Posterior cingulate gyrus (tissue), 11 donors: ENCODE data around the gene PYGB.
A peak's percentile ranks its signal among the peaks of the same experiment; 100 is the strongest.
"Not testable (repeated sequence)": the region's sequence is repeated elsewhere in the genome, so short reads cannot be mapped to it uniquely, and the experiment has no call there.

Source experiments
- DNase-seq, 10 donors: peaks; one replicate each; pipeline versions ENCODE4 v3.0.0 to v3.0.0-alpha.2; 2020 to 2021; ENCODE audit warnings: mixed read lengths in 3 of 10
- intact Hi-C: fragments of 100-400 bp; cut with DNase I; formaldehyde crosslinking; loops from one replicate; pipeline ENCODE4 v1.15.1; 2023

PYGB gene

GRCh38 chr20:25318471-25319240, 70.8 kb downstream of the PYGB start:
- intact Hi-C loops: no loop called here
- peak in 3 of 10 donors; percentile 72 to 83 (median 76) for DNase-seq

- DNase-seq: peak in 2 of 10 donors; percentile 70 to 87
- intact Hi-C loops: no loop called here
Observed at GRCh38 chr20:25319241-25320034, 71.6 kb downstream of the PYGB start.

DNA sequence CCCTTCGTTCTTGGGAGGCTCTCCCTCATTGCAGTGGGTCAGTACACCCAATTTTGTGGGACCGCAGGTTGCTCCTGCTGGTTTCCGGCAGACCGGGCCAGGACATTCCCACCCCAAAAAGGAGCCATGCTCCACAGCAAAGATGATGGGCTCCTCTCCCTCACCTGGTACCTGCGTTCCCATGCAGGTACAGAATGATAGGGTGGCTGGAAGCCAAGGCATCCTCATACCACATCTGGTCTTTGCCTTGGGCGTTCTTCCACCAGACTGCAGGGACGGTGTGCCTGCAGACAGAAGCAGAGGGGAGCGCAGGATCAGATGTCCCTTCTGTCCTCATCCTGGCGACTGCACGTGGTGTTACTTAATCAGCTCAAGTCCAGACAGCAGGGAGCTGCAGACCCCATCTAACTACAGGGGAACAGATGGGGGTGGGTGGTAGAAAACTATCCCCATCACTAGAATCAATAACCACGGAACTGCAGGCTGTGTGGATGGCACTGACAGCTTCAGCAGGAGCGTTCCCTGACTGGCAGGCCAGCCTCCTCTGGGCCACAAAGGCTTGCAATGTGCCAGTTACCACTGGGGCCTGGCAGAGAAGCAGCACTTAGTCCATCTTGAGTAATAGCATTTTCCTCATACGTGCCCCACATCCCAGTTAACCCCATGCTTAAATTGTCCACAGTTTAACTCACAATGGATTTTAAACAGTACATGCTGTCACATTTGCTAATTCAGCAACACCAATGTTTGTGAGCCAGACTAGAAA, 72.3 kb downstream of the PYGB start:
- peak in 3 of 10 donors; percentile 59 to 85 (median 59) for DNase-seq
- intact Hi-C loops: no loop called here

DNA sequence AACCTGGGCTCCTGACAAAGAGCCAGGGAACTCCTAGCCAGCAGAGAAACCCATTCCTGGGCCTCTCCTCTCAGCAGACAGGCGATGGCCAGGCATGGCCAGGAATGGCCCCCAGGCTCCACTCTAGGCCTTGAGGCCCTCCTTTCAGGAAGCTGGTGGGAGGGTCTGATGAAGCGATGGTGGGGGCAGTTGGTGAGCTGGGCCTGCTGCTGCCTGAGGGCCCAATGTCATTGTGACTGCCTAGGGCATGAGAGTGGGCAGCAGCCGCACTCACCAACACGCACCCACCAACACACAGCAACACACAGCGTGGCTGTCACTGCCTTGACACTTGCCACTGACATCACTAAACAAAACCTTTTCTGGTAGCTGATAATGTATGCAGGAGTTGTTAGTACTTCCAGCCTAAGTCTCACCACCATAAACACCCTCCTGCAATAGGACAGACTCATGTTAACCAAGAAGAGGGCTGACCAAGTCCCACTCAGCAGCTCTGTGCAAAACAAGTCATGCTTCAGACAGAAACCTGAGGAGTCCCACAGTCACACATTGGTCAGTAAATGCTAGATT, 73.5 kb downstream of the PYGB start:
- DNase-seq: peak in 3 of 10 donors; percentile 11 to 72 (median 55)
- intact Hi-C loops: no loop called here

DNA sequence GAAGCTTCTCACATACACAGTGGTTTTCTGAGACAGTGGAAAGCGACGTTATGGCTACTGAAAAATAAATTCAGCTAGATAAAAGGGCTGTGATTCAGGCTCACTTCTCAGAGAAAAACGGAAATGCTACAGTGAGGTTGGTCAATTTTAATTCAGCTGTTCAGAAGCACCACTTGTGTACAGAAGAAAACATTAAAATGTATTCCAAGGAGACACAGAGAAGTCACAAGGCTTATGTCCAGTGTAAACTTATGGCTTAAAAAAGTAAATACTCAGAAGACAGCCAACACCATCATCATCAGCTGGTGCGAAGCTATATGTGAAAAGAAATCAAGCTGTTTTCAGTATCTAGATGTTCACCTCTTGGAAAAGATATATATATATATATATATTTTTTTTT, 74.1 kb downstream of the PYGB start:
- intact Hi-C loops: no loop called here

GRCh38 chr20:25323496-25324246, 75.8 kb downstream of the PYGB start:
- DNase-seq: no peak
- intact Hi-C loops: no loop called here

More for the DNA sequence above, 74.1 kb downstream of the PYGB start:
- DNase-seq: no peak

DNA sequence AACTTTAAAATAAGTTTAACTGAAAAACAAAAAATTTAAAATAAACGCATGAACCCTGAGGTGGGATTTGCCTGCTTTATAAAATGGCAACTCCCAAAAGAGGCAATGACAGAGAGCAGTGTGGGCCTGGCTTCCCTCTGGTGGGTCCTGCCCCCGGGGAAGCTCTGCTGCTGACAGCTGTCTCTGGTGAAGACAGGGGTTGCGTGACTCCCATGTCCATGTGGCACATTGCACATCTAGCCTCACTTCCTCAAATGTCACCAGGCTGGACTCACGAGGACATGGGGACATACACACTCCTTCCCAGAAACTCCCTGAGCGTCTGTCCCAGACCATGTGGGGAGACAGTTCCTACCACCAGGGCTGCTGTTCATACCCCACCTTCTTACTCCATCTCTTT, 76.5 kb downstream of the PYGB start:
- peak in 2 of 10 donors; percentile 35 to 83 for DNase-seq
- intact Hi-C loops: no loop called here

DNA sequence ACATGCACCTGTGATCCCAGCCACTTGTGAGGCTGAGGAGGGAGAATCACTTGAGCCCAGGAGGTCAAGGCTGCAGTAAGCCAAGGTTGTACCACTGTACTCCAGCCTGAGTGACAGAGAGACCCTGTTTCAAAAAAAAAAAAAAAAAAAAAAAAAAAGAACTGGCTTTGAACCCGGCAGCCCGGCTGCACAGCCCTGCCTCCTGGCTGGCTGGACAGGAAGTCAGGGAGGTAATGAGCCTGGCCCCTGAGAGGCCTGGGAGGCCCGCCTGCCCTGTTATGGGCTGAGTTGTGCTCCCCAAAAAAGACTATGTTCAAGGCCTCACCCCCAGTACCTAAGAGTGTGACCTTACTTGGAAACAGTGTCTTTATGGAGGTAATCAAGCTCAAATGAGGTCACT, 77.2 kb downstream of the PYGB start:
- no peak for DNase-seq
- intact Hi-C loops: no loop called here

GRCh38 chr20:25325997-25326396, 78.1 kb downstream of the PYGB start:
- intact Hi-C loops: no loop called here
- no peak for DNase-seq

DNA sequence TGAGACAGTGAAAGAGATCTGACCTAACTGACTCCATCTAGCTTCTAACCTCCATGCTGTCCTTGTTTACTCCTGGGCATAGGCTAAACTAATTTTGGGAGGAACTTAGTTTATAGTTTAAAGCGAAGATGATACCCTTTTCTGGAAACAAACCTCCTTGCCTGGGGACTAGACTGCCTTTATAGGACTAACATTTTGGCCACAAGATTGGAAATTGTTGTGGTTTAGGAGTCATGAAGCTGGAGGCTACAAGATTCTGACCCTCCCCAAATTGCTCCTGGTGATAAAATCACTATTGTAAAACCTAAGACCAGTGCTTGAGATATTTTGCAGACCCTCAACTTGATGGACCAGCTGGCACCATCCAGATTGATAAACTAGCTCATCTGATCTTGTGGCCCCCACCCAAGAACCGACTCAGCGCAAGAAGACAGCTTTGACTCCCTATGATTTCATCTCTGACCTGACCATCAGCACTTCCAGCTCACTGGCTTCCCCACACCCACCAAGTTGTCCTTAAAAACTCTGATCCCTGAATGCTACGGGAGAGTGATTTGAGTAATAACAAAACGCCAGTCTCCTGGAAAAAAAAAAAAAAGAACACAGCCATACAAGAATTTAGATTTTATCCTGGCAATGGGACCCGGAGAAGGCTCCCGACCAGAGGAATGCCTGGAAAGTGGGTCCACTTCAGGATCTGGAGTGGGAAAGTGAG, 79.8 kb downstream of the PYGB start:
- peak in 1 of 10 donors; percentile 33 for DNase-seq
- intact Hi-C loops: no loop called here

DNA sequence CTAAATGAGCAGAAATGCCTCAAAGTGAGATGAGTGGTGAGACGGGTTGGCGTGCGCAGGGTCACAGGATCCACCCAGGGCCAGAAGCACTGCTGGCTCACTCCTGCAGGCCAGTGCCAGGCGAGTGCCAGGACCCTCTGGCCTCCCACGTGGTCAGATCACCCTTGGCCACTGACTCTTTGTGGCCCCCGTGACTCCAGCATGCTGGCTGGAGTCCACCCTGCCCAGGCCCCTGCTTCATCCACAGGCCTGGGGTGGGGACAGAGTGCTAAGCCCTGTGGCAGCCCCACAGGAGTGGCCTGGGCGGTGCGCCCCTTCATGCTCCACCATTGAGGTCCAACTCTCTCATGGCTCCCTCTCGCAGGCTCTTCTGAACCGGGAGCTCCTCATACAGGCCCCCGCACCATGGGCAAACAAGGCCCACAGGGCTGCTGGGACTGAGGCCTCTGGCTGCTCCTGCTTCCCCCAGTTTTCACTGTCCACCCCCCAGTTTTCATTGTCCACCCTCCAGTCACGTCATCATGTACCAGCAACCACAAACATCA, 81.1 kb downstream of the PYGB start:
- DNase-seq: no peak
- intact Hi-C loops: no loop called here

- DNase-seq, intact Hi-C loops: not testable (repeated sequence)
Observed at GRCh38 chr20:25334972-25335371, 87.1 kb downstream of the PYGB start.

GRCh38 chr20:25336561-25337422, 88.9 kb downstream of the PYGB start:
- intact Hi-C loops: loop anchor here (2.0 kb wide), 1 partner anchor 62 kb away; no protein-coding TSS in a partner anchor
- peak in 1 of 10 donors; percentile 60 for DNase-seq

DNA sequence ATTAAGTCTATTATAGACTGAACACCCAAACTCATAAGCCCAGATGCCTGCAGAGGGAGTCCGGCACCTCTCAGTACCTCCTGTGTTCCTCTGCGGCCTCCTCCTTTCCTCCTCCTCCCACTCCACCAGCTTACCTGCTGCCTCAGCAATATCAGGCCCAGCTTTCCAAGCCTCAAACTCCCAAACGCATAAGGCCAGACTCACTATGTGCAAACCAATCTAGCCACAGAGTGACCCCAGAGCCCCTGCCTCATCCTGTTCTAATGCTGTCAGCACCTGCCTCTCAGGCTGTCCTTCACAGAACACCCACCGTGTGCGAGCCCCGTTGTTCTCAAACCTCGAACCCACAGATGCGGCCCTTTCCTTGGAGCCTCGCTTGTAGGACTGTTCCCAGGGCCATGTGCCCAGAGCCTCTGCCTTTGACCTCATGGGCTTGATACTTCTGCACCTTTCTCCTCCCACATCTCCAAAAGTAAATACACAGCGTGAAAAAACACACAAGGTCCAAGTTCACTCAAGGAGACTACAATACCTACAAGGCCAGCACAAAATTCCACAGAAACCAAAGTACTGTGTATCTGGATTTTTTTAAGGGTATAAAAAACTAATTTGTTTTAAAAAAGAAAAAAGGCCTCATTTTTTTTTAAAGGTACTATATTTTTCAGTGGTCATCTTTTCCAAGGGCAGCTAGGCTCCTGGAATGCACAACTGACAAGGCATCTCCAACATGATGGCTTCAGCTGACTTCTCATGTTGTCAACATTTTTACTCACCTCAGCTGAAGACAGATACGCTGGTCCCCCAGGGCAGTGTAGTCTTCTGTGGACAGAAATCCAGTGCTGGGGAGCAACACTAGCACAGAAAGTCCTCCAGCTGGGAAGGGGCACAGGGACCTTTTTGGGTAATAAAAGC, 90.5 kb downstream of the PYGB start:
- intact Hi-C loops: no loop called here
- DNase-seq: no peak

DNA sequence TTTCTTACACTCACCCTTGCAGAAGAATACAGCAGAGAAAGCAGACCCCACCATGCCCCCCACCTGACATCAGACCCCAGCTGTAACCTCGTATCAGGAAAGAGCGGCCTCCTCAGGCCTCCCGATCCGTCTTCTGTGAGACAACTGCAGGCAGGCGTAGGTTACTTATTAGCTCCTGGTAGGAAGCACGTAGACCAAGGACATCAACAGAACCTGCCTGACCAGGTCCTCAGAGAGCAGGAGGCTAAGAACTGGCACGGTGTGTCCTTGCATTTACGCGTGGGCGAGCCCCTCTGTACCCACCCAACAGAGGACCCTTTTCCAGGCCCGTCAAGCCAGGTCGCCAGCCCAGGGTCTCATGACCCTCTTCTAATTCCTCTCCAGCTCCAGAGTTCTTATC, 91.7 kb downstream of the PYGB start:
- no peak for DNase-seq

GRCh38 chr20:25340380-25340779, 92.5 kb downstream of the PYGB start:
- intact Hi-C loops: no loop called here
- no peak for DNase-seq

More for the DNA sequence above, 91.7 kb downstream of the PYGB start:
- intact Hi-C loops: no loop called here
